Breast epithelium (tissue), 3 donors: ENCODE measurements around the gene SERTAD1.

Experiments used
- CTCF ChIP-seq, 3 donors: fragments of 450-650 bp; IDR thresholded peaks; one replicate each; pipeline ENCODE4 v1.5.1; 2016 to 2017; ENCODE audit warnings: antibody characterized with exemption in 3 of 3, mild to moderate bottlenecking in 3 of 3, moderate library complexity in 3 of 3
- POLR2AphosphoS5 ChIP-seq, 3 donors: sonication (generic); formaldehyde crosslinking; IDR thresholded peaks; one replicate each; pipeline ENCODE4 v1.6.1; 2017; ENCODE audit warnings: antibody characterized with exemption in 3 of 3

GRCh38 chr19:40417643-40417981 is 8.2 kb downstream of the SERTAD1 start:
- no peak for TF ChIP-seq POLR2AphosphoS5 (IDR thresholded peaks at IDR 0.05)
- TF ChIP-seq CTCF (IDR thresholded peaks at IDR 0.05), result no peak
